GM11168 (cell line): ENCODE measurements around the gene LEF1.
"Not testable (repeated sequence)": the region's sequence is repeated elsewhere in the genome, so short reads cannot be mapped to it uniquely, and the experiment has no call there.

Experiments
- in situ Hi-C: fragments of 300-500 bp; cut with MboI; formaldehyde crosslinking; loops from one replicate; pipeline ENCODE4 v1.12.0; 2022; ENCODE audit warnings: low sequenced_read_pairs; ENCODE audit not compliant: unreplicated experiment

LEF1 gene

GRCh38 chr4:108080747-108081146 is 88.0 kb downstream of the LEF1 start:
- in situ Hi-C loops = no loop called here

GRCh38 chr4:108078024-108078733 is 90.6 kb downstream of the LEF1 start:
- in situ Hi-C loops = no loop called here

DNA sequence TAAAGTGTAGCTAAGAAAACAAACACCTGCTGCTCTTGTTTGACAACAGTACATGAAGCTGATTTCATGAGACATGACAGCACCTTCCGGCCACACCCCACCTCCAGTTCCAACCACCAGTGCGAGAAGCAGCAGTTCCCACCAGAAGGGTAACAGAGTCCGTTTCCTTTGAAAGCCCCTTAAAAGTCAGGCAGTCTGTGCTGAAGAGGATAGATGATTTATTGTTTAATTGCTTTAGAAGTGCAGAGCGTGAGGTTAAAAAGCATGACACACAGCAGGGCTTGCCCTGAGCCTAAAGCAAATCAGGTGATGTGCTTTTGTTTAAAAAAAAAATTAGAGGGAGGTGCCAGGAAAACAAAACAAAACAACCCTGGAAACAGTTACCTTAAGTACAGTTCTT is 96.4 kb downstream of the LEF1 start:
- in situ Hi-C loops = no loop called here

DNA sequence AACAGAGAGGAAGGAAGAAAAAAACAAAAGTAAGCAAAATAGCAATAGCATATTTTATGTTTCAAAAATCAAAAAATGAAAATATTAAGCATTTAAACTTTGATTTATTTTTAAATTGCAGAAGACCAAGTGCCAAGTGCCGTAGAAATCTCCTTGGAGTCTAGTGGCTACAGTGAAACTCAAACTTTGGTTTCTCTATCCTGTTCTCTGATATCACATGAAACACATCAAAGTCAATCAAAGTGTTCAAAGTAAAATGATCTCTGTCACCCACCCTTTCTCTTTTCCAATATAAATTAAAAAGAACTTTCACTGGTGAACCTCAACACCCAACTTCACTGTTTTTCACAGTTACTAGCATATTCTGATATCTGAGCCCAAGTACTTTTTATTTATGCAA is 98.0 kb downstream of the LEF1 start:
- in situ Hi-C loops = no loop called here

DNA sequence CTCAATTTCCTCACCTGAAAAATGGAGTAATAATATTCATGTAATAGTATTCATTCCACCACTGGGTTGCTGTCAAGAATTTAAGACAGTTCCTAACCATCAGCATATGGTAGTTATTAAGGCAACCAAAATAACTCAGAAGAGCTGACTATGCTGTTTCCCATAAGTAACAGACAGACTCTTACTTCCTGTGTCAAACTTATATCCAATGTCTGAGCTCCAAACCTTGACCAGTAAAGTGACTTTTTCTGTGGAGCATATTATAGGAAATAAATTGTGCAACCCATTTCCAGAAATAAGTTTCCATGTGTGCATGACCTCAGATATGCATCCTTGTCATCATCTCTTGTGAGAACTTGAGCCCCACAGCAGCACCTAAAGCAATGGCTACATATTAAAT is 100.3 kb downstream of the LEF1 start:
- in situ Hi-C loops = no loop called here

GRCh38 chr4:108060686-108061321 is 107.9 kb downstream of the LEF1 start:
- in situ Hi-C loops = no loop called here

GRCh38 chr4:108060164-108060563 is 108.6 kb downstream of the LEF1 start:
- in situ Hi-C loops = no loop called here

DNA sequence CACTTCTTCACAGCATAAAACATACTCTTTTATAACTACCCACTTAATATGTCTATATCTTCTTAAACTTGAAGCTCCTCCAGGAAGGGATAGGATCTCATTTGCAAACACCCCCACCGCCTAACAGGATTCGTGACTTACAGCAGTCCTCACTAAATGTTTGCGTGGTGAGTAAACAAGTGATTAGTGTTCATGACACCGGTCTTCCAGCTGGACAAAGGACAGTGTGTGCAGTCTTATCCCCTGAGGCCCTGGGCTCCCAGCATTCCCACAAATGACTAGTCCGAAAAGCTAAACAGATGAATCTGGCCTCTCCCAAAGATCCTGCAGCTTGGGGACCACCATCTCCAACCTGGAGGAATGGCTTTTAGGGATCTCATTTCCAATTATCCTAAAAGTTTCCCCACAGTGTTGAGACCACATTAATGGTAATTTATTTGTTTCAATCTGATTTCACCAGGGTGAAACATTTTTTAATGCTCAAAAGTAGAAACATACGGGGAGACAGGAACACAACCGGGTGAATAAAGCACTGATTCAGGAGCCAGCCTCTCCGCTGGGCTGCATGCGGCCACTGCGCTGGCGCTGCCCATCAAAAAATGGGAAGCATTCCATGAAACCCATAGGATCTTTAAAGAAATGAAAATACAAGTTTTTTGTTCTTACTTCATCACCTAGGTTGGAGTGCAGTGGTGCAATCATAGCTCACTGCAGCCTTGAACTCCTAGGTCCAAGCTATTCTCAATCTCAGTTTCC is 109.9 kb downstream of the LEF1 start:
- in situ Hi-C loops = no loop called here

DNA sequence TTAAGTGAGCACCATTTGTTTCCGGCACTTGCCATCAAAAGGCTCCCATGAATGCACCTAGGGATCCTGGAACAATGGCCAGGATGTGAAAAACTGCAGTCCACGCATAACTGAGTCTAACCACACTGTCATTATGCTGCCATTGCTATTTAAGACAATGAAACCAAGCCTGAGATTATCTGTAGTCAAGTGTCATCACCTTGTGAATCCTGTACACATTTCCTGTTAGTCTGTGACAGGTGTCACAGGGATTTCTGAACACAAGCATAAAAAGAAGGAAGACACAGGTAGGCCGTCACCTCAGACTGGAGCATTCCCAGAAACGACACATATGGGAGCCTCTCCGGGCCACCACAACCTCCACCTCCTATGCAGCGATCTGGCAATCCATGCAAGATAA is 112.3 kb downstream of the LEF1 start:
- in situ Hi-C loops = no loop called here

DNA sequence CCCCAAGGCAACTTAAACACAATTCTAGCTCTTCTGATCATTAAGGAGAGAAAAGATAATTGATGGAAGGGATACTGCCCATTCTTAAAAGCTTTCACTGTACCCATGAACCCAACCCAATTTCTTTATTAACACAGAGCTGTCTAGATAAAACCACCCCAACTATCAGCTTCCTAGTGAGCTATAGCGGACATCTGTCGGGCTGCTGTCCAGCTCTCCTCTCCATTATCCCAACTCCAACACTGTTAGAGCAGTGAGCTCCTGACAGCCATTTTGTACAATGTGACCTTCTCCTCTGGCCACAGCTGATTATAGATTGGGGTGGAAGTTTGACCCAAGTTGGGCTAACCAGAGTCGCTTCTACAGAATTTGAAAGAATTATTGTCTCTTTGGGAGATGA is 112.9 kb downstream of the LEF1 start:
- in situ Hi-C loops = no loop called here

DNA sequence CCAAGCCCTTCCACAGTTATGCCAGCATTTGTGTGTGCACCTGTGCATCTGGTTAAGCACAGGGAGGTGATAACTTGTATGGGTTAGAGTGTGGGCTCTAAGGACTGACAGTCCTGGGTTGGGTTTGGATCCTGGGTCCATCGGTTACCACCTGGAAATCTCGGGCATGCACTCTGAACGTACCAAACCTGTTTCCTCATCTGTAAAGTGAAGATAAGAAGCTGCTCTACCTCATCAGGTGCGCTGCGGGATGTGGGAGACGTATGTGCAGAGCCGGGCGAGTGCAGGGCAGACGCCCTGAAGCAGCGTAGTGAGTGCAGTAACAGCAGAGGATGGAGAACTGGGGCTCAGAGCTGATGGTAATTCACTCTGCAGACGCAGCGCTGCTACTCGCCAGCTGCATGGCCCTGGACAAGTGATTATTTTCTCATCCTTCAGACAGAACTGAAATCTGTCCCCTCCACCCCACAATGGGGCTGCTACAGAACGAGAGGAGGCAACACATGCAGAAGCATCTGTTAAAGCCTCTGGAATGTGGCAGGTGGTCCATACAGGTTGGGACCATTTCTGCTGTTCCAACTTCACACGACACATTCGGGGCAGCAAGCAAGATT is 114.6 kb downstream of the LEF1 start:
- in situ Hi-C loops = no loop called here

DNA sequence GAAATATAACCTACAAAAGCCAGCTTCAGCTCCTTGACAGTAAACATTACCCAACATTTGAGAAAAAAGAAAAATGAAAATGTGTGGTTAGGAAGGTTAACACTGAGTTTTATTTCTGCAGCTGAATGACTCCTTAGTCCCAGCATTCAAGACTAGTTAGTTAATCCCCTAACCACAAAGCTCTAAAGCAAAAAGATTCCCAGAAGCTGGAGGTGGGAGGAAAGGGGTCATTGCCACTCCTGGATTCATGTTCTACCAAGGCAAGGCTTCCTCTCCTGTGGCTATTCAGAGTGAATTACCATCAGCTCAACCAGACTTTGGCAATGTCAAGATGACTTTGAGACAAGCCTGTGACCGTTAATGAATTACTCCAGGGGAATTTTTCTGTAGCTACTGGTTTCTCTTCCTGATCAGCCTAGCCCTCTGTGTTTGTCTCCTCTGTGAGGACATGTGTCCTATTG is 115.5 kb downstream of the LEF1 start:
- in situ Hi-C loops = no loop called here

GRCh38 chr4:108052558-108053120 is 116.1 kb downstream of the LEF1 start:
- in situ Hi-C loops = no loop called here

DNA sequence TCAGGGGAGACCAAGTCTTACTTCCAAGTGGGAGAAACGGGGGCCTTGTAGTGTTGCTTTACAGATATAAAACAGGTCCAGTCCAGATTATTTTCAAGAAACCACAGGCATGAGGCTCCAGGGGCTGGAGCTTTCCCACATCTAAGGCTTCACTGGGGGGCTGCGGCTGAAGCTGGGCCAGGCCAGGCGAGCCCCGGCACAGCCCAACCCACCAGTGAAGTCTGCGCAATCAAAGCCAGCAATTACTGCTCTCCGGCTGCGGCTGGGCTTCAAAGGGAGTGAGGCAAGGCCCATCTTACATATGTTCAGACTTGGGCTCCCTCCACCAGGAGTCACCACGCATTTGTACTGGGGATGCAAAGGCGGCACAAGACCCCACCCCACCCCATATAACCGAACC is 117.4 kb downstream of the LEF1 start:
- in situ Hi-C loops = no loop called here

- in situ Hi-C loops = not testable (repeated sequence)
Measured at GRCh38 chr4:108050166-108051111, 118.3 kb downstream of the LEF1 start.

DNA sequence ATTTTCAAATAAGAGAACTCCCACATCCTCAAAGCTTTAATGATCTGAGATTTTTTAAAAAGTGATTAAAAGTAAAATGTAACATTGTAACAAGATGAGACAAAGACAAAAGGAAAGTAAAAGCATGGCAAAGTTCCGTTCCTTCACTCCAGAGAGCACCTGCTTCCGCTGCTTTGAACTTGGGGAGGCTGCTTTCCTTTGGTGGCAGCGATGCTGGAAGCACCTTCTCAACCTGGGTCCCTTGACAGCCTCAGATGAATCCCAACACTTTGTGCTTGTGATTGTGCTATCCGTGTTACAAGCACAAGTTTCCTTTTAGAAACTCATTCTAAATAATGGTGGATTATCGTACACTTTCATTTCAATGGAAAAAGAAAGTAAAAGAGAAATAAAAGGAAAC is 119.3 kb downstream of the LEF1 start:
- in situ Hi-C loops = no loop called here

- in situ Hi-C loops = no loop called here
Measured at GRCh38 chr4:108048997-108049396, 119.7 kb downstream of the LEF1 start.

DNA sequence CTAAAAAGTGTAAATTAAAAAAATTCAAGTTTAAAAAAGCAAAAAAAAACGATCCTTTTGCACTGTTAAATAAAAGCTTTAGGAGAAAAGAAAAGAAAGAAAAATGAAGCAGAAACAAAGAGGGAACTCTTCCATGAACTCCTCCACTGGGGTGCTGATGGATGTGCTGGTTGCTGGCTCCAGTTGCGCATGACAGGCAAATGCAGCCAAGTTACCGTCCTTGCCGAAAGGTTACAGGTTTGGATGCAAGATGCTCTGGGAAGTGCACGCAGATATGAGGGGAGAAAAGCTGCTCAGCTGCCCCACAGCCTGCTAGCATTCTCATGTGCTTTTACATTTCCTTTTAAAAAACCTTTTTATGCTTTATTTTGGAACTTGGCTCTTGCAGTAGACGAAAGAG is 120.6 kb downstream of the LEF1 start:
- in situ Hi-C loops = no loop called here

DNA sequence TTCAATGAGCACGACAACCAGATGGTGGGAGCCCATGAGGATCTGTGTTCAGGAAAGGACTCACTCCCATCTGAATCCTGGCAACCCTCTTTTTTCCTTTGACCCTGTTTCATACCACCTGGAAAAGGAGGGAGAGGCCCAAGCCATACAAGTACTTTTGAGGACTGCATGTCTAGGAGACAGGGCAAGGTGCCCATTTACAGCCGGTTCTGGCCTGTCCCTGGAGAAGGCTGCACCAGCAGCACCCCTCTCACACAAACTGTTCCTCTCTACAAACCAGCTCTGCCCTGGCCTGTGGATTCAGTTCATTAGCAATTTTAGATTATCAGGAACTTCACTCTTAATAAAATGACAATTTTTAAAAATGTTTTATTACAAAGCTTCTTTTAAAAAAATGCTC is 121.5 kb downstream of the LEF1 start:
- in situ Hi-C loops = no loop called here

- in situ Hi-C loops = no loop called here
Measured at GRCh38 chr4:108045687-108046024, 123.1 kb downstream of the LEF1 start.
